GM19455 (cell line): ENCODE measurements around the gene C1orf167.

Source experiments
- ATAC-seq: cut with Tn5 transposase; IDR thresholded peaks from one replicate; pipeline ENCODE4 v1.9.1; 2021; ENCODE audit not compliant: unreplicated experiment

Gene C1orf167, protein sequence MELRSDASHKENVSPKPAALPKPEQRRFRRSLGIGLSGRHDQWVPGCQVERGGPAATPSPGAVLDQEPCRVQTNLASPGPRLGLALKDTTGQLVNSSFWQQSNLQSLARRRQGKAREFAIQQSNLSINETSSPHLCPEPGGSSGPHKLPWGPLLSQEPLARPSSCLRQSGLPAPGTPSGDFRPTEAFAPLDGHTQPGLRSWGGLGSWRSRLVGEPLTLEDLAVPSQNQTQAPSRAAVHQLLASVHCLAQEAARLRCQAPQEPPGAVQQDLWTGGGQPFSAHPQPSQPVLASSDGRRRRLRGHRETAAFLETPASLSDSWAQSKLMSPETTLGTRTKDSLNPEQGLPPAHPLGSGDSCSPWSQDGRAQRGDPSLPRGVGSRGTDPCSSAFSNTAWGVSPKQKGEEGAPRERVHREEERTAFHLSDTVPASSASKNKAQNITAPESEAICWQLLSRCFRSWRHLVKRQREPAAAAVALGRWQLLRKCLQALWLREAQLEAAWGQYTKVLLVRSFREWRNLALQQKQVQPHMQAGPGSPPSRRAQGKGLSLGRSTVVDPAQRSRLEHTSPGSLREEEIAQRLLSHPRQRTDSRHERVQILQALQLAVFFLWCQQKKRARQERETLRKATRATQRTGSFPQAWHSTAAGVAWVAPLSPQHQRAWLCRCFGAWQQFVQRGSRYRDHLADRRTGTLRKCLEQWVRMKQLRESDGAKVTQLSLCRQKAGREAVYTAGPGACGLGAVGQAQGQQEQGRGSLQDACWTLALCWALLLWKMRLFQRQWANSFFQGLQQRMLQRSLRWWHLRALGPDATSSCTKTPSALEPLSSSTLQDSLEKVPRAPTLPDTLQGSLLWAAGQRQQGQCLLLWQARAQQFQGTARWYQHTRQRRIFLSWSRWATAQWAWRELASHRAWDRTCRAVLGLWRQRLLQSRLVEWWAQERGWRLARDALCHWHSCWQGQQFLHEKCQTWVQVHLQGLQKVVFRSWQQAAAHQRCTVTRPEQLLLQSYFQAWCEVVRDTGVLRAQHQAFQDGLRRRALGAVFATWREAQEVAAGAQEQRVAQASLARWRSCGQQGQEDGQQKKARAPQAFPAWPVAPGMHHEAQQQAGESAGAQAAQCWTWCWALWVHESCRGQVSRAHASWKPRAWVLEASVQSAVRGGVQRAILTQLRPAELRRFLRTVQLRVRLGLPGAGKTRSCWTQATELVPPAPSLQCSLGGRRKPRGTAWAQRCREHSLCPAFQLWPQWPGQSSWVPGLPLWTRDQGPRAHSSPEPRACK (N-terminal part only)

DNA sequence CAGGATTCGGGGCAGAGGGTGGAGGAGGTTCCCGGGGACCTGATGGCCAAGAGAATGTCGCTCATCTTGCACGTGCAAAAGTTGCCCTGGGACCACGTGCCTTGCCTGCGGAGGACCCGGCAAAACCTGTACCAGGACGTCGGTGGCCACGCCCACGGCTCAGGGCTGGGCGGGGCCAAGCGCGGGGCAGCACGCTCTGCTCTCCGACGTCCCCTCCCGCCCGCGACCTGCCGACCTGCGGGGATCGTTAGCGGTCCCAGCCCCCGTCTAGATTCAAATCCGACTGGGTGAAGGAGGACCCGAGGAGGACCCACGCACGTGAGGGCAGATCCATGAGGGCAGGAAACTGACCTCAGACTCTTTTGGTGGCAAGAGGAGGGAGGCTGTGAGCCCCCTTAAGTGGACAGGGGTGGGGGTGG lies at the start of gene C1orf167:
TSS of gene C1orf167 (plus strand) at position 206 of the 419 bp plus-strand sequence. CDS start 2,208 bp downstream, outside the sequence.
- no peak for ATAC-seq

DNA sequence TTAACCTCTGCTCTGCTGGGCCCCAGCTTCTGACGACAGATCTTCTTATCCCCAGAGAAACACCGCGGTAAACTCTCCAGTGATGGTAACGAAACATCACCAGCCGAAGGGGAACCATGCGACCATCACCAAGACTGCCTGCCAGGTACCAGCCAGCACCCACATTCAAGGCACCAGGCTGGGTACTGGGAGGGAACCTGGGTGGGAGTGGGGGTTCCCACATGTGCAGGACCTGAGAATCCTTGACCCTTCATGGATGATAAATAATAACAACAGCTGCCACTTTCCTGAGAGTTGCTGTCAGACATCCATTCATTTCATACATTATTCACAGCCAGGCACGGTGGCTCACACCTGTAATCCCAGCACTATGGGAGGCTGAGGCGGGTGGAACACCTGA lies 49.7 kb upstream of the C1orf167 start:
- ATAC-seq, result no peak

DNA sequence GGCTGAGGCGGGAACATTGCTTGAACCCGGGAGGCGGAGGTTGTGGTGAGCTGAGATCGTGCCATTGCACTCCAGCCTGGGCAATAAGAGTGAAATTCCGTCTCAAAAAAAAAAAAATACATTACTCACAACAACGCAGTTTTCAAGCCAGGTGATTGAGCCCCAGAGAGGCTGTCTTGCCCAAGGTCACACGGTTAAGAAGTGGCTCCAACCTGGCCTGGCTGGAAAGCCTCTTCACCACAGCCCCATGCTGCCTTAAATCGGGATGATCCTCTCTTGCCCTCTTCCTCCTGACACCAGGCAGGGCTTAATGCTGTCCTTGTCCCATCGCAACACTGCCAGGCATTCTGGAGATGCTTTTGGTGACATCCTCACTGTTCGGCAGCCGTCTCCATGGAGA lies 48.9 kb upstream of the C1orf167 start:
- no peak for ATAC-seq

DNA sequence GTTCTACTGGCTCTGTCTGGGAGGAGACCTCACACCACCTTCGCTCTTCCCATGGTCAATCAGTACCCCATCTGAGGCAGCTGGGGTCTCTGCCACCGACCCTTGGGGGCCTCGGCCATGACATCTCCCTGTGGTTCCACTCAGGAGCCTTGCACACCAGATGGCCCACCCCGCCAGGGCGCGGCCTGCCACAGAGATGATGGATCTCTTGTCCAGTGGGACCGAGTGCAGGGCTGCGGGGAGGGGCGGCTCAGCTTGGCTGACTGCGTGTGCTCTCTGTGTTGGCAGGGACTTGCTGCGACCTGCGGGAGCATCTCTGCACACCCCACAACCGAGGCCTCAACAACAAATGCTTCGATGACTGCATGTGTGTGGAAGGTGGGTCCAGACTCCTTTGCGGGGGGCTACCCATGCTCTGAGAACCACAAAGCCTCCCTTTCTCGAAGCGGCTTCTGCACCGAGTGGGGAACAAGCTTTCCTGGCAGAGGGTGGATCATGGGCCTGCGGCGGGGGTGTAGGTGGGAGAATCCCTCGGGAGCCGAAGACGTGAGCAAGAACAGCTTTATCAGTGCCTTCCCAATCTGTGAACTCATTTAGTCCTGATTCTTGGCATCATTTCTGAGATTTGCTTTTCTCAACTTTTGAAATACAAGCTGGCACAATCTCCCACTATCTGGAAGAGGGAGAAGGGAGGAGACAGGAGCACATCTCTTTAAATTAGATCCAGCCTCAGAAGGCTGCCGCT lies 47.0 kb upstream of the C1orf167 start:
- no peak for ATAC-seq

DNA sequence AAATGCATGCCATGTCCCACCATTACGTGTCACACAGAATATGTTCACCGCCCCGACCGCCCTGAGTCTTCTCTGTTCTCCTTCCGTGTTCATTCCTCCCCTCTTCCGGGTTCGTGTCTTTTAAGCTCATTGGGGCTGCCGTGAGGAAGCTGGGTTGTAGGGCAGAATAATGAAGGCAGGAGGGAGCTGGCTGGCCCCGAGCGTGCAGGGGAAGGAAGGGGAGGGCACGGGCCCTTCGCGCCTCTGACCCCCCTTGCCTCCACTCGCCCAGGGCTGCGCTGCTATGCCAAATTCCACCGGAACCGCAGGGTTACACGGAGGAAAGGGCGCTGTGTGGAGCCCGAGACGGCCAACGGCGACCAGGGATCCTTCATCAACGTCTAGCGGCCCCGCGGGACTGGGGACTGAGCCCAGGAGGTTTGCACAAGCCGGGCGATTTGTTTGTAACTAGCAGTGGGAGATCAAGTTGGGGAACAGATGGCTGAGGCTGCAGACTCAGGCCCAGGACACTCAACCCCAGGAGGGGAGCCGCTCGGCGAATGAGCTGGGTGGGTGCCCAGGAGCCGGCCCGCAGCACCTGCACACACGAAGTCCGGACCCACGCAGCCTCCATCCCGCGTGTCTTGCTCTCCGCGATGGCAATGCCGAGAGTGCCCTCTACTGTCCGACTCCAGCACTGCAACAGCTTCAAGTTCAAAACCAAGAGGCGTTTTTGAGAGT lies 42.5 kb upstream of the C1orf167 start:
- ATAC-seq, result peak; percentile 60

DNA sequence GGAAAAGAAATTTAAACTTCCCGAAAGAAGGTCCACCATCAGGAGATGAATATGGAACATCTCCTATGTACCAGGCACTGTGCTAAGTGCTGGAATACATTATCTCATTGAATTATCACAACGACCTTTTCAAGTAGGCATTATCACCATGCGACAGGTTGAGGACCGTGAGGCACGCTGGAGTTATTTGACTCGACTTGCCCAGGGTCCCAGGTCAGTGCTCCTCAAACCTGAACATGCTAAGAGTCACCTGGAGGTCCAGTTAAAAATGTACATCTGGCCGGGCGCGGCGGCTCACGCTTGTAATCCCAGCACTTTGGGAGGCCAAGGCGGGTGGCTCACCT lies 42.0 kb upstream of the C1orf167 start:
- ATAC-seq, result peak; percentile 11

DNA sequence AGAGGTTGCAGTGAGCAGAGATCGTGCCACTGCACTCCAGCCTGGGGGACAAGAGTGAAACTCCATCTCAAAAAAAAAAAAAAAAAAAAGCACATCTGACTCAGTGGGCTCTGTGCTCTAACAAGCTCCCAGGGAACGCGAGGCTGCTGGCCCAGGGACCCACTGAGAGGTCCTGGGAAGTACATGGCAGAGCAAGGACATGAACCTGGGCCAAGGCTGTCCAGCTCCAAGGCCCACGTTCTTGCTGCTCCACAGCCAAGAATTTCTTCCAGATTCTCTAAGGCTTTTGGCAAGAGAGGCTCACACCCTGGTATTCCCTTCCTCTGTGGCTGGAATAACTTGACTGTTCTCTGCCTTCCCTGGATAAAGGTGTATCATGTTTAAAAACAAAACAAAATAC lies 41.5 kb upstream of the C1orf167 start:
- no peak for ATAC-seq

DNA sequence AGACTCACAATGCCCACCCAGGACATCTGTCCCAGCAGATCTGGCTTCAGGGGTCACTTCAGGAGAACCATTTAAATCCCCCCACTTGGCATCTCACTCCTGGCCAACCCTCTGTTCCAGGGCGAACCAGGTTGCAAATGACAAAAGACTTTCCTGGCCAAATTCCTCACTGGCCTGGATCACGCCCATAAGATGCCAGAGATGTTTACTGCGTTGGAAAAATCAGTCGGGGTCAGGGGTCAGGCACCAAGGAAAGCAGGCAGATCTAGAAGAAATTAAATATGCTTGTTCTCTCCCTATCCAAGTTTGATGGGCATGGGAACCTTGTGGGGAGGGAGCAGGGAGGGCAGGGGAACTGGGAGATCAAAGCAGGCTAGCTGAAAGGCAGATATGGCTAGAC lies 40.7 kb upstream of the C1orf167 start:
- ATAC-seq, result no peak

DNA sequence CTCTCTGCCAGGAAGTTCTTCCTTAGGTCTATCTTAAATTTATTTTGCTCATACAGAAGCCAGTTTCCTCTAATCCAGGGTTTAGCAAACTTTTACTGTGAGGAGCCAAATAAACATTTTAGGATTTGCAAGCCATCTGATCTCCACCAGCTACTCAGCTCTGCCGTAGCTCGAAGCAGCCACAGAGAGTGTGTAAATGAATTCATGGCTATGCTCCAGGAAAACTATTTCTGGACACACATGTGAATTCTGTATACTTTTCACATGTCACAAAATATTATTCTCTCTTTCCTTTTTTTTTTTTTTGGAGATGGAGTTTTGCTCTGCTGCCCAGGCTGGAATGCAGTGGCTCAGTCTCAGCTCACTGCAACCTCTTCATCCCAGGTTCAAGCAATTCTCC lies 39.5 kb upstream of the C1orf167 start:
- no peak for ATAC-seq

DNA sequence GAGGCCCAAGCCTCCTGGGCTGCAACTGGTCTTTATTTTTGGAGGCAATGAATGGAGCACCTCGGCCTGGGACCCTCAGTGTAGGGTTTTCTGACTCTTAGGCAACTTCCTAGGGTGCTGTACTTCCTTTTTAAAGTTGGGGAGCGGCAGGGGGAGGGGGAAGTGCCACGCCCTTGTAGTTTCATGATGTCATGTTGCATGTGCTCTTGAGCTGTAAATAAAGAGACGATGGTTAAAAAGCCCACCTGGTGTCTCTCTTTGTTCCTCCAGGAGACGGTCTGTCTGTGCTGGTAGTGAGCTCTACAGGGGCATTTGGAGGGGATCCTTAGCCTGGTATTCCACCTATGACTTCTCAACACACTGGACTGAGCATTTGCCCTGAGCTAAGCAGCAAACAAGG lies 36.4 kb upstream of the C1orf167 start:
- ATAC-seq, result no peak

DNA sequence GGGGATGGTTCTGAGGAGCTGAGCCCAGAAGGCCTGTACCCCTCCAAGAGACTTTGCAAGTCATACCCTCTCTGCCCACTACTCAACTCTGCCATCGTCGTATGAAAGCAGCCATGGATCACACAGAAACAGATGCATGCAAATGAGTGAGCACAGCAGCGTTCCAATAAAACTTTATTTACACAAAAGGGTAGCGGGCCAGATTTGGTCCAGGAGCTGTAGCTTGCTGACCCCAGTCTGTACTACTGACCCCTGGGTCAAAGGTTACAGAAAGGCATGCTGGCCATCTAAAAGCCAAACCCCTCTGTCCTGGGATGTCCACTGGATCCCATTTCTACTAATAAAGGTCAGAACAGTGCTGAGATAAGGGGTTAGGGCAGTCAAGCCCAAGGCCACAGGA lies 34.9 kb upstream of the C1orf167 start:
- no peak for ATAC-seq

DNA sequence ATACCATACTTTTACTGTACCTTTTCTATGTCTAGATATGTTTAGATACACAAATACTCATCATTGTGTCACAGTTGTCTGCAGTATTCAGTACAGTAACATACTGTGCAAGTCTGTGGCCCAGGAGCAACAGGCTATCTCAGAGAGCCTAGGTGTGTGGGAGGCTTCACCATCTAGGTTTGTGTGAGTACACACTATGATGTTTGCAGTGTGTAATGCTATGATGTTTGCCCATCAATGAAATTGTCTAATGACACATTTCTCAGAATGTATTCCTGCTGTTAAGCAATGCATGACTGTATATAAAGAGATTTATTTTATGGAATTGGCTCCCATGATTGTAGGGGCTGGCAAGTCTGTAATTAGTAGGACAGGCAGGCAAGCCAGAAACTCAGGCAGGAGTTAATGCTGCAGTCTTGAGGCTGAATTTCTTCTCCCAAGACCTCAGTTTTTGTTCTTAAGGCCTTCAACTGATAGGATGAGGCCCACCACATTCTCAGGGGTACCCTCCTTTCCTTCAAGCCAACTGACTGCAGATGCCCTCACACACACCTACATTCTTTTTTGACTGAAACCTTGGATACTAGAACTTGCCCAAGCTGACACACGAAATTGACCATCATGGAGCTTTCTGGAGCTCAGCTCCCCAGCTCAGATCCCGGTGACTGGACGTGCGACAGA lies 33.7 kb upstream of the C1orf167 start:
- ATAC-seq, result no peak

DNA sequence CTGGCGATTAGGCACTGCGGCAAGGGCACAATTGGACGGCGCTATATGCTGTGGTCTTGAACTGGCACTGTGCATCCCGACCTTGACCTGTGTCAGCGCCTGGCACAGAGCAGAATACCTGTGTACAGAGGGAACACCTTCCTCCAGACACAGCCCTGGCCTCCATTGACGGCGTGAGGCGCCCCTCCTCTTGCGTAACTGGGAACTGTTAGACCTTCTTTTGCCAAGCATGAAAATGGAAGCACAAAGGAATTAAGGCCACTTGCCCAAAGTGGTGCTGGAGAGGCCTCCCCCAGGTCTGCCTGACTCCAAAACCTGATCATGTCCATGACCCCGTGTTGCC lies 32.9 kb upstream of the C1orf167 start:
- ATAC-seq, result no peak

DNA sequence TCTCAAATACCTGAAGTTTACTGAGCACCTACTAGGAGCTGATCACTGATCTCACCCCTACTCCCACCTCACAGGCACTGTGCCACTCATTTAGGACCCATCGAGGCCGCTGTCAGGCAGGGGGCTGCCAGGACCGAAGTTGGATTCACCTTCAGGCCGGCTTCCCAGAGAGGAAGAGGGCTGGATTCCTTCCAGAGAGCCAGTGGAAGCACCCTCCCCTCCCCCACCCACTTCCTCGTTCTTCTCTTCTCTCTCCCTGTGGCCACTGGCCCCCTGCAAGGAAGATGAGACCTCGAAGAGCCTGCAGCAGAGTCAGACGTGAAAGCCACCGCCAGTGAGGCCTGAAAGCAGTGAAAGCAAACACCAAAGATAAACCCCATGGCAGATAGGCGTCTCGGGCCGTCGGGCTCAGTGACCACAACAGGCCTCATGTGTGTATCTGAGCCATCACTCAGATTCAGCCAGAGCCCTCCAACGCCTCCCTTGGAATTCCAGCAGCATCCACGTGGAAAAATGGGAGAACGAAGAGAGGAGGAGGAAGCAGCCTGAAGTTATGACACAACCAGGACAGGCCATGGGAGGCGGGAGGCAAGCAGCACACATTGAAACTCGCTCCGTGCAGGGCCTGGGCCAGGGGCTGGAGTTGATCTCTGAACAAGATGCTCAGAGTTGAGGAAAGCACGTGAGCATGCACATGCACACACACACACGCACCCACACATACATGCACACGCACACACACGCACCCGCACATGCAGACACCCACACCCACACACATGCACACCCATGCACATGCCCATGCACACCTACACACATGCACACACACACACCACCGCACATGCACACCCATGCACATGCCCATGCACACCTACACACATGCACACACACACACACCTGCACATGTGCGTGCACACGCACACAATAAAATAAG lies 32.2 kb upstream of the C1orf167 start:
- no peak for ATAC-seq

DNA sequence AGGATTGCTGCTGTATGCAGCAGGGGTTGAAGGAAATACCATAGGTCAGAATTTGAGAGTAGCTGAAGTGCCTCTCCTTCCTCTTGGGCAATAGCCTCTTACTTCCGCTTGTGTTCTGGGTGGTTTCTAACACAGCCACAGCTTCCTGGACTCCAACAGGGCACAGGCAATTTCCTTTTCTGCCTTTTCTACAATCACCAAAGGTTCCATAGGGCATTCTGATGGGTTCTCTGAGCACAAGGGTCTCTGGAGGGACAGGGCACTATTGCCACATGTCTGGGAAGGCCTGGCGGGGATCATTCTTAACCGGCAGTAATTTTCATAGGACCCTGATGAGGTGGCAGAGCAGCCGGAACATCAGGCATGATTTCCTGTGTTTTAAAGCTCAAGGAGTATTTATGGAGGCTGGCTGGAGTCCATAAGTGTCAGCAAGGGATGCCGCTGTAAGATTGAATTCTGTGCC lies 31.5 kb upstream of the C1orf167 start:
- no peak for ATAC-seq

DNA sequence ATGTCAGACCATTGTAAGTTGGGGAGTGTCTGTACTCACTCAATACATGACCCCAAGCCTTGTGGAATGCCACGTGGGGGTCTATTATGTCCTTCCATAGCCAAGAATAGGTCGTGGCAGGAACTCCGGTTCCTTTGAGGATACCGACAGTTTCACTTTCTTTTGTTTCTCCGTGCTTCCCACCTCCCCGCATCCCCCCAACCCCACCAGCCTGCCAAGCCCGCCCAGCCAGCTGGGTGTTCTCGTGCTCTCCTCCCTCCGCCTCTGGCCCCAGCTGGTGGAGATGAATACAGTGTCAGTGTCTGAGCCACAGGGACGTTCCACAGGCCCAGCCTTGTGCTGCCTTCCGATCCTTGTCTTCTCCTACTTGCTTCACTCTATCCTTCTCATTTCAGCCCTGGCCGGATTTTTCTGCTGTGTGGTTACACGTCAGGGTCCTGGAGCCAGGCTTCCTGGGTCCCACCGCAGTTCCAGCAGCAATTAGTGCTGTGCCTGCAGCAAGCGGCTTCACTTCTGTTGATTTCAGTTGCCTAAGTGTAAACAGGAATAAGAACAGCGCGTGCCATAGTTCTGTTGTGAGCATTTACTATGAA lies 30.2 kb upstream of the C1orf167 start:
- no peak for ATAC-seq

DNA sequence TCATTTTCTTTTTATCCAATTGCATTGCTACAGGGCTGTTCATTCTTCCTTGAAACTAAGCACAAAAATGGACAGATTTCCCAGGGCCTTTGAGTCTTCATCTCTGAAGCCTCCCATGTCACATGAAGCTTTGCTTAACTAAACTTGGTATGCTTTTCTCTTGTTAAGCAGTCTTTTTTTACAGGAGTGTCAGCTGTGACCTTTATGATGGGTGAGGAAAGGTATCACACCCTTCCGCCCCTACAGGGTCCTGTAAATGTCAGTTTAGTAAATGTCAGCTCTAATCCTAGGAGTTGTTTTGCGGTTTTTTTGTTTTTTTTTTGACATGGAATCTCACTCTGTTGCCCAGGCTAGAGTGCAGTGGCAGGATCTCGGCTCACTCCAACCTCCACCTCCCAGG lies 28.7 kb upstream of the C1orf167 start:
- ATAC-seq, result no peak

DNA sequence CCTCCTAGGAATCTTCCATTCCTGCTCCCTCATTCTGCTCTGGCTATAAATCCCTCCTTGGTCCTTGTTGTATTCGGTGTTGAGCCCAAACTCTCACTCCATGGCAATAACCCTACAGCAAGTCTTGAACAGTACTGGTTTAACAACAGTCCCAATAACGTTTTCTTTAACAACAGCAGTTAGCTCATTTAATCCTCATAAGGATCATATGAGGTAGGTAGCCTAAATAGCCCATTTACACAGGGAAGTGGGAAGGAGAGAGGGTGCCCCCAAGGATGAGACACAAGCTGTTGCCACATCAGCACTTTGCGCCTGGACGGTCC lies 26.5 kb upstream of the C1orf167 start:
- ATAC-seq, result no peak
